PC-9 (cell line): ENCODE data around the gene BAX. TPM values are rescaled to one million over a fixed set of nuclear protein-coding genes. Genes with fewer than 3 reads are reported as not detected.

Experiments used
- BruUV-seq: library from RNA; stranded (reverse); fragments of 400-500 nt; replicated peaks from 2 replicates; lab custom pipeline; 2021; lab: Mats Ljungman, UMichigan
- CTCF ChIA-PET: fragments of 300-600 bp; sonication (Branson Sonifier 250); formaldehyde crosslinking; loops from one replicate; lab custom pipeline; 2022; ENCODE audit warnings: antibody characterized with exemption; lab: Charles Lee
- POLR2A ChIA-PET: fragments of 300-600 bp; sonication (Branson Sonifier 250); formaldehyde crosslinking; loops from one replicate; lab custom pipeline; 2022; ENCODE audit warnings: antibody characterized with exemption; ENCODE audit not compliant: unreplicated experiment; lab: Charles Lee
- DNase-seq, 2 experiments: peaks; one replicate each; pipeline versions ENCODE4 v3.0.0 to v3.0.0-alpha.2; 2015 to 2022; ENCODE audit warnings: mixed read lengths in 1 of 2
- H2AFZ ChIP-seq: fragments of 200-600 bp; sonication (generic); 2 replicates; pipeline ENCODE4 v1.8.1; 2017; ENCODE audit warnings: antibody characterized with exemption
- H3F3A ChIP-seq: fragments of 200-600 bp; sonication (generic); 2 replicates; pipeline ENCODE4 v1.8.1; 2017; ENCODE audit warnings: antibody characterized with exemption, mild to moderate bottlenecking, low read depth; ENCODE audit not compliant: insufficient read depth
- H3K27ac ChIP-seq: fragments of 200-600 bp; sonication (generic); 2 replicates; pipeline ENCODE4 v1.6.1; 2016; ENCODE audit warnings: mixed run types
- H3K27me3 ChIP-seq: fragments of 200-600 bp; sonication (generic); 2 replicates; pipeline ENCODE4 v1.6.1; 2016; ENCODE audit warnings: low read depth, mixed run types; ENCODE audit not compliant: insufficient read depth
- H3K36me3 ChIP-seq: fragments of 200-600 bp; sonication (generic); 2 replicates; pipeline ENCODE4 v1.6.1; 2016; ENCODE audit warnings: low read depth, mixed run types
- H3K4me1 ChIP-seq: fragments of 200-600 bp; sonication (generic); replicated peaks from 2 replicates; pipeline ENCODE4 v1.6.1; 2016; ENCODE audit warnings: mixed run types; ENCODE audit not compliant: insufficient read depth
- H3K4me2 ChIP-seq: fragments of 200-600 bp; sonication (generic); 2 replicates; pipeline ENCODE4 v1.6.1; 2017; ENCODE audit warnings: mixed run types
- H3K4me3 ChIP-seq: fragments of 200-600 bp; sonication (generic); 2 replicates; pipeline ENCODE4 v1.6.1; 2016; ENCODE audit warnings: mixed run types
- H3K79me2 ChIP-seq: fragments of 200-600 bp; sonication (generic); 2 replicates; pipeline ENCODE4 v1.6.1; 2017; ENCODE audit warnings: low read depth, mixed run types
- H3K9me2 ChIP-seq: fragments of 200-600 bp; sonication (generic); 2 replicates; pipeline ENCODE4 v1.8.1; 2017; ENCODE audit warnings: mild to moderate bottlenecking; ENCODE audit not compliant: insufficient read depth
- H3K9me3 ChIP-seq: fragments of 200-600 bp; sonication (generic); 2 replicates; pipeline ENCODE4 v1.8.1; 2016; ENCODE audit warnings: low read depth; ENCODE audit not compliant: insufficient read depth
- H4K20me1 ChIP-seq: fragments of 200-600 bp; sonication (generic); 2 replicates; pipeline ENCODE4 v1.8.1; 2017; ENCODE audit not compliant: insufficient read depth
- EZH2 ChIP-seq: fragments of 200-600 bp; sonication (generic); IDR thresholded peaks from 2 replicates; pipeline ENCODE4 v1.8.0; 2017; ENCODE audit warnings: antibody characterized with exemption, low read depth
- intact Hi-C: fragments of 100-400 bp; cut with micrococcal nuclease; formaldehyde crosslinking; loops from one replicate; pipeline ENCODE4 v1.10.0; 2022; ENCODE audit not compliant: unreplicated experiment
- total RNA-seq: library from RNA; stranded (reverse); gene quantifications from 2 replicates; pipeline ENCODE4 v1.2.3, GENCODE V29; 2021
- TF ChIP-seq, protein P1 (sequence below): fragments of 200-600 bp; sonication (generic); conservative IDR thresholded peaks from 2 replicates; pipeline ENCODE4 v1.6.1; 2017; ENCODE audit warnings: mixed run types, antibody characterized with exemption, mild to moderate bottlenecking, moderate library complexity

The BAX gene
- total RNA-seq, 1 experiment from 2014 or later, result 140 TPM

GRCh38 chr19:48993175-48994034, 38.7 kb downstream of the BAX start, which contains the start of the genes GYS1 and RUVBL2:
Gene GYS1 (minus strand): TSS chr19:48993309. CDS start chr19:48993112, 197 bp downstream.
Gene RUVBL2 (plus strand): TSS chr19:48993887. CDS start chr19:48993912, 25 bp downstream.
- Histone ChIP-seq H3K27me3 (no peaks in the 10 kb centered on the region), H2AFZ (peak within 1 kb of the TSS; percentile 92), H4K20me1 (peaks cover 26% of the 10 kb centered on the region), H3F3A (peaks cover 12% of the 10 kb centered on the region), H3K9me2 (no peaks in the 10 kb centered on the region), H3K79me2 (peaks cover 75% of the 10 kb centered on the region), H3K4me2 (peak within 1 kb of the TSS; percentile 95), H3K36me3 (0 out of 2 replicates have a peak, but pooled peaks cover 5% of the 10 kb centered on the region), H3K4me1 (peaks cover 16% of the 10 kb centered on the region), H3K27ac (peak within 1 kb of the TSS; percentile 41; the same call in 1 of the 2 replicates), H3K4me3 (peak within 1 kb of the TSS; percentile 97), H3K9me3 (no peaks in the 10 kb centered on the region)
- intact Hi-C loops, result loop anchor here (2.0 to 10.0 kb wide), 5 partner anchors 29 to 651 kb away; partner anchors contain the start of genes CA11, FTL, RRAS and SCAF1
- no TSS peak for BruUV-seq
- CTCF ChIA-PET, result interaction anchor here (0.6 to 2.6 kb wide), 20 partner anchors 10 to 824 kb away, joined by 3 to 11 read pairs (median 4); partner anchors contain the start of gene CGB7
- TF ChIP-seq, protein P1, sequence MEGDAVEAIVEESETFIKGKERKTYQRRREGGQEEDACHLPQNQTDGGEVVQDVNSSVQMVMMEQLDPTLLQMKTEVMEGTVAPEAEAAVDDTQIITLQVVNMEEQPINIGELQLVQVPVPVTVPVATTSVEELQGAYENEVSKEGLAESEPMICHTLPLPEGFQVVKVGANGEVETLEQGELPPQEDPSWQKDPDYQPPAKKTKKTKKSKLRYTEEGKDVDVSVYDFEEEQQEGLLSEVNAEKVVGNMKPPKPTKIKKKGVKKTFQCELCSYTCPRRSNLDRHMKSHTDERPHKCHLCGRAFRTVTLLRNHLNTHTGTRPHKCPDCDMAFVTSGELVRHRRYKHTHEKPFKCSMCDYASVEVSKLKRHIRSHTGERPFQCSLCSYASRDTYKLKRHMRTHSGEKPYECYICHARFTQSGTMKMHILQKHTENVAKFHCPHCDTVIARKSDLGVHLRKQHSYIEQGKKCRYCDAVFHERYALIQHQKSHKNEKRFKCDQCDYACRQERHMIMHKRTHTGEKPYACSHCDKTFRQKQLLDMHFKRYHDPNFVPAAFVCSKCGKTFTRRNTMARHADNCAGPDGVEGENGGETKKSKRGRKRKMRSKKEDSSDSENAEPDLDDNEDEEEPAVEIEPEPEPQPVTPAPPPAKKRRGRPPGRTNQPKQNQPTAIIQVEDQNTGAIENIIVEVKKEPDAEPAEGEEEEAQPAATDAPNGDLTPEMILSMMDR, result peak; percentile 91
- TF ChIP-seq EZH2, result no peak
- POLR2A ChIA-PET, result interaction anchor here (0.5 to 1.3 kb wide), 29 partner anchors 10 to 682 kb away, joined by 3 to 12 read pairs (median 4); partner anchors contain the start of genes CA11, CGB7, PIH1D1 and RPL18
- DNase-seq, result peak; percentile 99

- BruUV-seq, result TSS peak; percentile 49
- POLR2A ChIA-PET, result interaction anchor here (0.6 to 1.2 kb wide), 9 partner anchors 24 to 502 kb away, joined by 3 to 10 read pairs (median 4); partner anchors contain the start of genes PIH1D1 and RPS11
- H2AFZ ChIP-seq, result peak overlapping the region; percentile 67
Observed at GRCh38 chr19:48994035-48994386, 39.3 kb downstream of the BAX start.

More at GRCh38 chr19:48994035-48994386, 39.3 kb downstream of the BAX start:
- H3K4me2 ChIP-seq, result peak overlapping the region; percentile 85
- H4K20me1 ChIP-seq, result peaks cover 31% of the 10 kb centered on the region
- intact Hi-C loops, result loop anchor here (5.0 to 10.0 kb wide), 3 partner anchors 197 to 651 kb away; partner anchors contain the start of genes CA11, RRAS and SCAF1
- H3K4me1 ChIP-seq, result peaks cover 16% of the 10 kb centered on the region
- CTCF ChIA-PET, result interaction anchor here (0.7 to 2.6 kb wide), 6 partner anchors 24 to 824 kb away, joined by 3 to 11 read pairs (median 6); no protein-coding TSS in a partner anchor
- H3K79me2 ChIP-seq, result peaks cover 76% of the 10 kb centered on the region
- TF ChIP-seq EZH2, result no peak
- TF ChIP-seq, protein P1, result no peak
- H3K27ac ChIP-seq, result no peak overlapping the region; the same call in 1 of the 2 replicates
- peaks cover 16% of the 10 kb centered on the region for H3F3A ChIP-seq
- peak overlapping the region; percentile 97 for H3K4me3 ChIP-seq
- H3K27me3 ChIP-seq, result no peaks in the 10 kb centered on the region
- H3K9me3 ChIP-seq, result no peaks in the 10 kb centered on the region
- no peaks in the 10 kb centered on the region for H3K9me2 ChIP-seq
- peaks cover 6% of the 10 kb centered on the region; the same call in 1 of the 2 replicates for H3K36me3 ChIP-seq
- no peak for DNase-seq
